Kidney epithelial cell (primary cell): ENCODE data around the gene TRIM37. TPM values are rescaled to one million over a fixed set of nuclear protein-coding genes. Genes with fewer than 3 reads are reported as not detected.

ENCODE experiments used
- DNase-seq: peaks from one replicate; pipeline ENCODE4 v3.0.0-alpha.2; 2010; ENCODE audit warnings: low read depth
- H3K27me3 ChIP-seq: 2 replicates; pipeline ENCODE4 v1.6.0; 2011; ENCODE audit warnings: low read length; ENCODE audit not compliant: control insufficient read depth, insufficient read depth
- H3K36me3 ChIP-seq: 2 replicates; pipeline ENCODE4 v1.5.1; 2011; ENCODE audit warnings: low read length; ENCODE audit not compliant: control insufficient read depth, insufficient read depth
- H3K4me3 ChIP-seq: 2 replicates; pipeline ENCODE4 v1.5.1; 2011; ENCODE audit warnings: low read depth, mild to moderate bottlenecking, control low read depth, low read length
- CTCF ChIP-seq: IDR thresholded peaks from 2 replicates; pipeline ENCODE4 v1.5.1; 2011; ENCODE audit warnings: mild to moderate bottlenecking, moderate library complexity, low read length, control low read depth, inconsistent platforms; ENCODE audit not compliant: insufficient read depth, poor library complexity, severe bottlenecking
- total RNA-seq: library from RNA; depleted of rRNA; stranded (reverse); fragments of >200 nt; gene quantifications from 2 replicates; pipeline ENCODE4 v1.2.3, GENCODE V29; 2015

Gene TRIM37
- total RNA-seq, 1 donor from 2014 or later = 30.2 TPM

- TF ChIP-seq CTCF = no peak
- Histone ChIP-seq H3K36me3 (no peaks in the 10 kb centered on the region), H3K4me3 (peak overlapping the region; percentile 89), H3K27me3 (no peaks in the 10 kb centered on the region)
- no peak for DNase-seq
Measured at GRCh38 chr17:59107306-59107670, 608 bp upstream of the TRIM37 start.

GRCh38 chr17:59105852-59106462 is 723 bp downstream of the TRIM37 start:
- no peaks in the 10 kb centered on the region for H3K36me3 ChIP-seq
- no peak for TF ChIP-seq CTCF

GRCh38 chr17:59101178-59101577 is 5.5 kb downstream of the TRIM37 start:
- no peak for DNase-seq
- H3K4me3 ChIP-seq = no peak overlapping the region
- H3K27me3 ChIP-seq = no peaks in the 10 kb centered on the region
- H3K36me3 ChIP-seq = no peaks in the 10 kb centered on the region
- no peak for TF ChIP-seq CTCF

More at GRCh38 chr17:59105852-59106462, 723 bp downstream of the TRIM37 start:
- Histone ChIP-seq H3K27me3 (no peaks in the 10 kb centered on the region), H3K4me3 (peak overlapping the region; percentile 89)
- DNase-seq = no peak

GRCh38 chr17:59097876-59098275 is 8.8 kb downstream of the TRIM37 start:
- no peak for TF ChIP-seq CTCF
- no peak for DNase-seq
- H3K27me3 ChIP-seq = no peaks in the 10 kb centered on the region
- no peaks in the 10 kb centered on the region for H3K36me3 ChIP-seq
- H3K4me3 ChIP-seq = no peak overlapping the region

GRCh38 chr17:59094861-59095530 is 11.7 kb downstream of the TRIM37 start:
- Histone ChIP-seq H3K36me3 (no peaks in the 10 kb centered on the region), H3K4me3 (no peak overlapping the region), H3K27me3 (no peaks in the 10 kb centered on the region)
- no peak for DNase-seq
- TF ChIP-seq CTCF = no peak

- Histone ChIP-seq H3K27me3 (no peaks in the 10 kb centered on the region), H3K4me3 (no peak overlapping the region), H3K36me3 (no peaks in the 10 kb centered on the region)
- TF ChIP-seq CTCF = no peak
- peak; percentile 77 for DNase-seq
Measured at GRCh38 chr17:59093702-59094231, 12.9 kb downstream of the TRIM37 start.
